Activated CD4-positive, alpha-beta T cell treated with anti-CD3 and anti-CD28 coated beads, Interleukin-2, amount 10 ng/mL, durations not matched to agents 7 days and 5 days (primary cell): ENCODE data around the gene FBLIM1. TPM values are rescaled to one million over a fixed set of nuclear protein-coding genes. Genes with fewer than 3 reads are reported as not detected.

Experiments used
- CTCF ChIA-PET: fragments of 350-600 bp; sonication (Branson Sonifier 250); formaldehyde crosslinking; loops from one replicate; lab custom pipeline; 2021; ENCODE audit warnings: antibody characterized with exemption; lab: Charles Lee
- POLR2A ChIA-PET: fragments of 350-600 bp; sonication (Branson Sonifier 250); formaldehyde crosslinking; loops from one replicate; lab custom pipeline; 2021; ENCODE audit warnings: antibody characterized with exemption; lab: Charles Lee
- DNase-seq: peaks from one replicate; pipeline ENCODE4 v3.0.0-alpha.2; 2020
- H3K27ac Mint-ChIP-seq: one replicate; pipeline ENCODE4 v1.8.0; 2021; ENCODE audit warnings: mild to moderate bottlenecking, moderate library complexity, mixed read lengths
- H3K27me3 Mint-ChIP-seq: one replicate; pipeline ENCODE4 v1.8.0; 2021; ENCODE audit warnings: mixed read lengths
- H3K36me3 Mint-ChIP-seq: one replicate; pipeline ENCODE4 v1.8.0; 2021; ENCODE audit warnings: low read depth, mixed read lengths
- H3K4me1 Mint-ChIP-seq: one replicate; pipeline ENCODE4 v1.8.0; 2021; ENCODE audit warnings: mixed read lengths
- H3K4me3 Mint-ChIP-seq: one replicate; pipeline ENCODE4 v1.8.0; 2021; ENCODE audit warnings: mild to moderate bottlenecking, moderate library complexity, mixed read lengths
- H3K9me3 Mint-ChIP-seq: one replicate; pipeline ENCODE4 v1.8.0; 2021; ENCODE audit warnings: mixed read lengths
- total RNA-seq, 2 experiments: library from RNA; stranded (reverse); gene quantifications; one replicate each; pipeline ENCODE4 v1.2.3, GENCODE V29; 2021

Gene FBLIM1
- total RNA-seq, 2 experiments from 2014 or later = 0.12 TPM; not detected in 1

- no peaks in the 10 kb centered on the region for H3K9me3 Mint-ChIP-seq
- H3K4me3 Mint-ChIP-seq = no peak overlapping the region
- ChIA-PET POLR2A (no interaction called here), CTCF (interaction anchor here (0.6 to 1.9 kb wide), 4 partner anchors 9 to 150 kb away, joined by 3 to 6 read pairs (median 4); no protein-coding TSS in a partner anchor)
- H3K4me1 Mint-ChIP-seq = peaks cover 5% of the 10 kb centered on the region
- no peak overlapping the region for H3K27ac Mint-ChIP-seq
- H3K27me3 Mint-ChIP-seq = no peaks in the 10 kb centered on the region
- DNase-seq = peak; percentile 78
- no peaks in the 10 kb centered on the region for H3K36me3 Mint-ChIP-seq
These were observed 17.4 kb upstream of the FBLIM1 start for GRCh38 chr1:15740924-15741850.

DNA sequence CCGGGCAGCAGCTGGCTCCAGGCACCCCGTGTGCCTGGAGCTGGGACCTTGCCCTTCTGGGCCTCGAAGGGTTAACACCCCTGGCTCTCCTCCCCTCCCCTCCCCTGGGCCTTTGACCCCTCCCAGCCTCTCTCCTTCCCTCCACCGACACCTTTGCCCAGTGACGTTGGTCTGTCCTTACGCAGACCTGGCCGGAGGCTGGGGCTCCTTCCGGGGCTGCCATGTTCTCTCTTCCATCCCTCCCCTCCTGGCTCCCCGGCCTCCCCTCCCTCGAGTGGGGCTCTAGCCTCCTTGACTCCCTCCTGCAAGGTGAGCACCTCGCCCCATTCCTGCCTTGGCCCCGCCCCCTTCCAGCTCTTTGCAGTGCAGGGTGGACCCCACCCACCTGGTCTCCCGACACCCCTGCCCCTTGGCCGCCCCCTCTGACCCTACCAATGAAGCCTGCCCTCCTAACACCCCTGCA, 16.2 kb upstream of the FBLIM1 start, which contains the start of gene TMEM82:
TSS of gene TMEM82 (plus strand) at position 161 of the 463 bp plus-strand sequence. CDS start at position 222, 61 bp downstream.
- Mint-ChIP-seq H3K27ac (no peak within 1 kb of the TSS), H3K4me1 (peaks cover 5% of the 10 kb centered on the region), H3K36me3 (no peaks in the 10 kb centered on the region), H3K9me3 (no peaks in the 10 kb centered on the region), H3K4me3 (no peak within 1 kb of the TSS), H3K27me3 (no peaks in the 10 kb centered on the region)
- DNase-seq = no peak
- POLR2A ChIA-PET = no interaction called here
- CTCF ChIA-PET = interaction anchor here (1.9 kb wide), 1 partner anchor 10 kb away, joined by 6 read pairs; no protein-coding TSS in a partner anchor

GRCh38 chr1:15744122-15744679, 14.4 kb upstream of the FBLIM1 start:
- H3K27me3 Mint-ChIP-seq = no peaks in the 10 kb centered on the region
- no peak overlapping the region for H3K4me3 Mint-ChIP-seq
- H3K4me1 Mint-ChIP-seq = peaks cover 5% of the 10 kb centered on the region
- H3K36me3 Mint-ChIP-seq = no peaks in the 10 kb centered on the region
- DNase-seq = no peak
- H3K9me3 Mint-ChIP-seq = no peaks in the 10 kb centered on the region
- H3K27ac Mint-ChIP-seq = no peak overlapping the region
- ChIA-PET CTCF (no interaction called here), POLR2A (no interaction called here)

- Mint-ChIP-seq H3K9me3 (no peaks in the 10 kb centered on the region), H3K27ac (no peak overlapping the region), H3K36me3 (no peaks in the 10 kb centered on the region), H3K4me1 (no peaks in the 10 kb centered on the region), H3K4me3 (no peak overlapping the region), H3K27me3 (no peaks in the 10 kb centered on the region)
- ChIA-PET CTCF (interaction anchor here (0.6 kb wide), 1 partner anchor 154 kb away, joined by 3 read pairs; no protein-coding TSS in a partner anchor), POLR2A (no interaction called here)
- DNase-seq = no peak
These were observed 11.2 kb upstream of the FBLIM1 start for GRCh38 chr1:15747378-15747777.

GRCh38 chr1:15748264-15748663, 10.3 kb upstream of the FBLIM1 start:
- no peaks in the 10 kb centered on the region for H3K9me3 Mint-ChIP-seq
- ChIA-PET POLR2A (no interaction called here), CTCF (interaction anchor here (0.6 to 1.0 kb wide), 2 partner anchors 43 to 83 kb away, joined by 3 read pairs; no protein-coding TSS in a partner anchor)
- H3K27me3 Mint-ChIP-seq = no peaks in the 10 kb centered on the region
- no peaks in the 10 kb centered on the region for H3K4me1 Mint-ChIP-seq
- H3K4me3 Mint-ChIP-seq = no peak overlapping the region
- H3K36me3 Mint-ChIP-seq = no peaks in the 10 kb centered on the region
- no peak overlapping the region for H3K27ac Mint-ChIP-seq
- DNase-seq = no peak

GRCh38 chr1:15748690-15749398, 9.8 kb upstream of the FBLIM1 start:
- no peak for DNase-seq
- CTCF ChIA-PET = interaction anchor here (1.0 kb wide), 1 partner anchor 43 kb away, joined by 3 read pairs; no protein-coding TSS in a partner anchor
- no peaks in the 10 kb centered on the region for H3K4me1 Mint-ChIP-seq
- POLR2A ChIA-PET = interaction anchor here (0.7 kb wide), 1 partner anchor 554 kb away, joined by 3 read pairs; no protein-coding TSS in a partner anchor
- H3K4me3 Mint-ChIP-seq = no peak overlapping the region
- no peaks in the 10 kb centered on the region for H3K36me3 Mint-ChIP-seq
- H3K9me3 Mint-ChIP-seq = no peaks in the 10 kb centered on the region
- H3K27me3 Mint-ChIP-seq = no peaks in the 10 kb centered on the region
- no peak overlapping the region for H3K27ac Mint-ChIP-seq

DNA sequence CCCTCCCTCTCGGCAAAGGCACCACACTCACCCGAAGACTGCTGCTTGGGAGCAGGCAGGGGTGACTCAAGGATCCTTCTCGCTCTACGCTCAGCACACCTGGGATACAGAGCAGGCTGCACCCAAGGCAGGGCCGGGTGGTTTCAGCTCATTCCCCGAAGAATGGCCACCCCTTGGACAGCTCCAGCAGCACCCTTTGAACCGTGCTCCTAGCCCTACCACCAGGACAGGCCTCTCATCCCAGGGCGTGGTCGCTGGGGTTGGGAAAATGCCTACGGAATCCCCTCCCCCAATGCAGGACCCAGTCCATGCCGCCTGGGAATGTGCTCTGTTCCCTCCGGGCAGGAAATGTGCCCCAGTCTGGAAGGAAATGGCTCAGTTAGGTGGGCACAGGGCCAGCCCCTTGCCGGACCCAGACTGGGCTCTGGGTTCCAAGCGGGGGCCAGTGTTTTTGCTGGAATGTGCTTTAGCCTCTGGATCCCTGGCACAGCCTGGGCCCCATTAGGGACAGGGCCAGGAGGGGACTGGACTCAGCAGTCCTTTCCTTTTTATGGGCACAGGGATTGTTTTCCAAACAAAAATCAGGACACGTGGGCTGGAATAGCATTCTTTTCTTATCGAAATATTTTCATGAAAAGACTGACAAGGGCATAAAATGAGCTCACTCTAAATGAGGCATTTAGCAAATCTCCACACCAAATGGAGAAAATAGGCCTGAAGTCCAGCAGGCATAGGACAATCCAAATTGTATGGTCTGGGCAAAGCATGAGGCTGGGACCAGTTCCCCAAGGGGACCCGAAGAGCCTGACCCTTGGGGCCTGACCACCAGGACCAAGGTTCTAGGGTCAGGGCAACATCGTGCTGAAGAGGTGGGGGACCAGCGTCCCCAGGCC, 8.9 kb upstream of the FBLIM1 start:
- Mint-ChIP-seq H3K9me3 (no peaks in the 10 kb centered on the region), H3K4me1 (no peaks in the 10 kb centered on the region), H3K4me3 (no peak overlapping the region), H3K27ac (no peak overlapping the region), H3K36me3 (no peaks in the 10 kb centered on the region), H3K27me3 (no peaks in the 10 kb centered on the region)
- ChIA-PET POLR2A (interaction anchor here (0.7 kb wide), 1 partner anchor 554 kb away, joined by 3 read pairs; no protein-coding TSS in a partner anchor), CTCF (no interaction called here)
- DNase-seq = no peak

- peaks cover 4% of the 10 kb centered on the region for H3K27me3 Mint-ChIP-seq
- H3K27ac Mint-ChIP-seq = no peak overlapping the region
- no peak for DNase-seq
- ChIA-PET CTCF (no interaction called here), POLR2A (no interaction called here)
- H3K9me3 Mint-ChIP-seq = no peaks in the 10 kb centered on the region
- no peaks in the 10 kb centered on the region for H3K36me3 Mint-ChIP-seq
- no peak overlapping the region for H3K4me3 Mint-ChIP-seq
- no peaks in the 10 kb centered on the region for H3K4me1 Mint-ChIP-seq
These were observed 7.7 kb upstream of the FBLIM1 start for GRCh38 chr1:15750924-15751323.

DNA sequence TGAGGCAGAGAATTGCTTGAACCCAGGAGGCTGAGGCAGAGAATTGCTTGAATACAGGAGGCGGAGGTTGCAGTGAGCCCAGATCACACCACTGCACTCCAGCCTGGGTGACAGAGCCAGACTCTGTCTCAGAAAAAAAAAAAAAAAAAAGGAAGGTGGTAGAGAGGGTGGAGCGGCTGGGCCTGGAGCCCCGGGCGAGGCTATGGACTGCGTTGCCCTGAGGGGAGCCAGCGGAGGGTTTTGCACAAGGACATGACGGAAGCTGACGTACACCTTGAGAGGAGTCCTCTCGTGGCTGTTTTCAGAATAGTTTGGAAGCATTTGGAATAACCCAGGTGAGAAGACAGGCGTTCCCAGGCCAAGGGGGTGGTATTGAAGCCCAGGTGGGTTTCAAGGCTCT, 6.9 kb upstream of the FBLIM1 start:
- POLR2A ChIA-PET = no interaction called here

GRCh38 chr1:15753776-15754175, 4.8 kb upstream of the FBLIM1 start:
- Mint-ChIP-seq H3K36me3 (no peaks in the 10 kb centered on the region), H3K4me3 (no peak overlapping the region), H3K9me3 (no peaks in the 10 kb centered on the region), H3K27me3 (peaks cover 24% of the 10 kb centered on the region), H3K27ac (no peak overlapping the region), H3K4me1 (peaks cover 12% of the 10 kb centered on the region)
- POLR2A ChIA-PET = interaction anchor here (0.6 kb wide), 1 partner anchor 173 kb away, joined by 5 read pairs; no protein-coding TSS in a partner anchor
- CTCF ChIA-PET = interaction anchor here (0.7 to 1.2 kb wide), 2 partner anchors 61 to 227 kb away, joined by 3 to 4 read pairs; no protein-coding TSS in a partner anchor
- no peak for DNase-seq

More for the DNA sequence above, 6.9 kb upstream of the FBLIM1 start:
- no peak overlapping the region for H3K27ac Mint-ChIP-seq
- H3K4me3 Mint-ChIP-seq = no peak overlapping the region
- peaks cover 7% of the 10 kb centered on the region for H3K4me1 Mint-ChIP-seq
- CTCF ChIA-PET = no interaction called here
- no peaks in the 10 kb centered on the region for H3K36me3 Mint-ChIP-seq
- H3K9me3 Mint-ChIP-seq = no peaks in the 10 kb centered on the region
- no peak for DNase-seq
- H3K27me3 Mint-ChIP-seq = peaks cover 11% of the 10 kb centered on the region

GRCh38 chr1:15755021-15755645, 3.5 kb upstream of the FBLIM1 start:
- H3K4me3 Mint-ChIP-seq = no peak overlapping the region
- H3K9me3 Mint-ChIP-seq = no peaks in the 10 kb centered on the region
- DNase-seq = no peak
- ChIA-PET CTCF (interaction anchor here (0.7 kb wide), 1 partner anchor 48 kb away, joined by 3 read pairs; no protein-coding TSS in a partner anchor), POLR2A (no interaction called here)
- peaks cover 32% of the 10 kb centered on the region for H3K27me3 Mint-ChIP-seq
- no peak overlapping the region for H3K27ac Mint-ChIP-seq
- no peaks in the 10 kb centered on the region for H3K36me3 Mint-ChIP-seq
- H3K4me1 Mint-ChIP-seq = peaks cover 12% of the 10 kb centered on the region
